Activated CD8-positive, alpha-beta T cell treated with anti-CD3 and anti-CD28 coated beads for 36 hours (primary cell): ENCODE data around the gene CAB39L. TPM values are rescaled to one million over a fixed set of nuclear protein-coding genes. Genes with fewer than 3 reads are reported as not detected.

ENCODE experiments used
- ATAC-seq: fragments of 200-7000 bp; cut with Tn5 transposase; one replicate; pipeline ENCODE4 v1.10.0; 2021; ENCODE audit warnings: mild to moderate bottlenecking, moderate library complexity
- CTCF ChIA-PET: fragments of 350-600 bp; sonication (Branson Sonifier 250); formaldehyde crosslinking; loops from one replicate; lab custom pipeline; 2021; ENCODE audit warnings: antibody characterized with exemption; lab: Charles Lee
- POLR2A ChIA-PET: fragments of 350-600 bp; sonication (Branson Sonifier 250); formaldehyde crosslinking; loops from one replicate; lab custom pipeline; 2021; ENCODE audit warnings: antibody characterized with exemption; lab: Charles Lee
- DNase-seq: peaks from one replicate; pipeline ENCODE4 v3.0.0-alpha.2; 2020
- H3K27ac Mint-ChIP-seq: one replicate; pipeline ENCODE4 v1.8.0; 2021; ENCODE audit warnings: mild to moderate bottlenecking, mixed read lengths
- H3K27me3 Mint-ChIP-seq: one replicate; pipeline ENCODE4 v1.8.0; 2021; ENCODE audit warnings: mixed read lengths
- H3K36me3 Mint-ChIP-seq: one replicate; pipeline ENCODE4 v1.8.0; 2021; ENCODE audit warnings: low read depth, mixed read lengths
- H3K4me1 Mint-ChIP-seq: one replicate; pipeline ENCODE4 v1.8.0; 2021; ENCODE audit warnings: low read depth, mixed read lengths
- H3K4me3 Mint-ChIP-seq: one replicate; pipeline ENCODE4 v1.8.0; 2021; ENCODE audit warnings: mild to moderate bottlenecking, moderate library complexity, mixed read lengths
- H3K9me3 Mint-ChIP-seq: one replicate; pipeline ENCODE4 v1.8.0; 2021; ENCODE audit warnings: mixed read lengths
- intact Hi-C: fragments of 100-400 bp; cut with micrococcal nuclease; formaldehyde crosslinking; loops from one replicate; pipeline ENCODE4 v1.10.0; 2022
- total RNA-seq, 2 experiments: library from RNA; stranded (reverse); gene quantifications; one replicate each; pipeline ENCODE4 v1.2.3, GENCODE V29; 2021
- TF ChIP-seq, protein P1 (sequence below): fragments of 200-600 bp; IDR thresholded peaks from one replicate; pipeline ENCODE4 v1.8.0; 2022; ENCODE audit warnings: antibody characterized with exemption, mild to moderate bottlenecking

The CAB39L gene
- total RNA-seq, 2 experiments from 2014 or later, result 2.6 to 3.1 TPM

DNA sequence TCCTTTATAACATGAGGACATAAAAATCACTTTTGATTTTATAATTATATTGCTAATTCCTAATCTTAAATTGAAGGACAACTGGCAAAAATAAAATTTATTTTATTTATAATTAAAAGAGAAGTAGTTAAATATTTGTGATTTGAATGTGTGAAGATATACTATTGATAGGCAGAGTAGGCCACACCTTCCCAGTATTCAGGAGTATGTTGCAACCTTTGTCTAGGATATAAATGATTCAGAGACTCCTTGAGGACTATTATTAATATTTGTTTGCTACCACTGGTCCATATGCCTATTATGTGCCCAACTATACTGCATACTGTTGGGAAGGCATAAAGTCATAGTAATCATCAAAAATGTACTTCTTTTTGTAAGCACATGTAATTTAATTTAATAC lies 101.9 kb downstream of the CAB39L start:
- POLR2A ChIA-PET, result no interaction called here
- H3K4me1 Mint-ChIP-seq, result peaks cover 2% of the 10 kb centered on the region
- CTCF ChIA-PET, result no interaction called here
- no peaks in the 10 kb centered on the region for H3K36me3 Mint-ChIP-seq
- no peak for ATAC-seq
- H3K4me3 Mint-ChIP-seq, result no peak overlapping the region
- intact Hi-C loops, result no loop called here
- TF ChIP-seq, protein P1, sequence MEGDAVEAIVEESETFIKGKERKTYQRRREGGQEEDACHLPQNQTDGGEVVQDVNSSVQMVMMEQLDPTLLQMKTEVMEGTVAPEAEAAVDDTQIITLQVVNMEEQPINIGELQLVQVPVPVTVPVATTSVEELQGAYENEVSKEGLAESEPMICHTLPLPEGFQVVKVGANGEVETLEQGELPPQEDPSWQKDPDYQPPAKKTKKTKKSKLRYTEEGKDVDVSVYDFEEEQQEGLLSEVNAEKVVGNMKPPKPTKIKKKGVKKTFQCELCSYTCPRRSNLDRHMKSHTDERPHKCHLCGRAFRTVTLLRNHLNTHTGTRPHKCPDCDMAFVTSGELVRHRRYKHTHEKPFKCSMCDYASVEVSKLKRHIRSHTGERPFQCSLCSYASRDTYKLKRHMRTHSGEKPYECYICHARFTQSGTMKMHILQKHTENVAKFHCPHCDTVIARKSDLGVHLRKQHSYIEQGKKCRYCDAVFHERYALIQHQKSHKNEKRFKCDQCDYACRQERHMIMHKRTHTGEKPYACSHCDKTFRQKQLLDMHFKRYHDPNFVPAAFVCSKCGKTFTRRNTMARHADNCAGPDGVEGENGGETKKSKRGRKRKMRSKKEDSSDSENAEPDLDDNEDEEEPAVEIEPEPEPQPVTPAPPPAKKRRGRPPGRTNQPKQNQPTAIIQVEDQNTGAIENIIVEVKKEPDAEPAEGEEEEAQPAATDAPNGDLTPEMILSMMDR, result no peak
- H3K27me3 Mint-ChIP-seq, result no peaks in the 10 kb centered on the region
- no peak for DNase-seq
- H3K9me3 Mint-ChIP-seq, result no peaks in the 10 kb centered on the region
- H3K27ac Mint-ChIP-seq, result no peak overlapping the region

DNA sequence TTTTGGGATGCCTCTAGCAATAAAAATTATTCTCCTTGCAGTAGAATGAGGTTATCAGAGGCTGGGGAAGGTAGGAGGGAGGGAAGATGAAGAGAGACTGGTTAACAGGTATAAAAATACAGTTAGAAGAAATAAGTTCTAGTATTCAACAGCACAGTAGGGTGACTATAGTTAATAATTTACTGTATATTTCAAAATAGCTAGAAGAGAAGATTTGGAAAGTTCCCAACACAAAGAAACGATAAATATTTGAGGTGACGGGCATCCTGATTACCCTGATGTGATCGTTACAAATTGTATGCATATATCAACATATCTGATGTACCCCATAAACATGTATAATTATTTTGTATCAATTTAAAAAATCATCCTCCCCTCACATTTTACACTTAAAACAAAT lies 102.3 kb downstream of the CAB39L start:
- no peak for ATAC-seq
- no peak for DNase-seq
- no peaks in the 10 kb centered on the region for H3K27me3 Mint-ChIP-seq
- TF ChIP-seq, protein P1, result no peak
- H3K36me3 Mint-ChIP-seq, result no peaks in the 10 kb centered on the region
- H3K9me3 Mint-ChIP-seq, result no peaks in the 10 kb centered on the region
- no peak overlapping the region for H3K4me3 Mint-ChIP-seq
- intact Hi-C loops, result no loop called here
- no peak overlapping the region for H3K27ac Mint-ChIP-seq
- POLR2A ChIA-PET, result no interaction called here
- CTCF ChIA-PET, result no interaction called here
- peaks cover 2% of the 10 kb centered on the region for H3K4me1 Mint-ChIP-seq

DNA sequence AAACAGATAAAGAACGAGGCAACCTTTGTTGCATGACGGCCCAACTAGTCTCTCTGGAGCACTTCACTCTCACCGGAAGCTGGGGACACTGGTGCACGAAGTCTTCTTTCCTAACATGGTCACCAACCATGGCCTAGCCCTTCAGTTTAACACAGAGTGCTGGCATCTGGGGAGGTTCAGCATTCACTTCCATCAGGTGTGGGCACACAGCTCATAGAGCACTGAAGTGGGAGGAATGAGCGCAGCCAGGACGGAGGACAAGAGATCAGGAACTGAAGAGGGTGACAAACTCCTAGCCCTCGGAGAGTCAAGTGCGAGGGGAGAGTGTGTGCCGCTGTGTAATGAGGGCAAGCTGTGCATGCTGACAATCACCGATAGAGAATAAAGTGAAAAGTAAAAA lies 103.7 kb downstream of the CAB39L start:
- ChIA-PET POLR2A (no interaction called here), CTCF (interaction anchor here (1.1 kb wide), 1 partner anchor 59 kb away, joined by 3 read pairs; no protein-coding TSS in a partner anchor)
- TF ChIP-seq, protein P1, result no peak
- Mint-ChIP-seq H3K36me3 (no peaks in the 10 kb centered on the region), H3K9me3 (no peaks in the 10 kb centered on the region), H3K4me3 (no peak overlapping the region), H3K27me3 (no peaks in the 10 kb centered on the region), H3K4me1 (peaks cover 2% of the 10 kb centered on the region), H3K27ac (no peak overlapping the region)
- DNase-seq (no peak), ATAC-seq (no peak)
- intact Hi-C loops, result no loop called here

DNA sequence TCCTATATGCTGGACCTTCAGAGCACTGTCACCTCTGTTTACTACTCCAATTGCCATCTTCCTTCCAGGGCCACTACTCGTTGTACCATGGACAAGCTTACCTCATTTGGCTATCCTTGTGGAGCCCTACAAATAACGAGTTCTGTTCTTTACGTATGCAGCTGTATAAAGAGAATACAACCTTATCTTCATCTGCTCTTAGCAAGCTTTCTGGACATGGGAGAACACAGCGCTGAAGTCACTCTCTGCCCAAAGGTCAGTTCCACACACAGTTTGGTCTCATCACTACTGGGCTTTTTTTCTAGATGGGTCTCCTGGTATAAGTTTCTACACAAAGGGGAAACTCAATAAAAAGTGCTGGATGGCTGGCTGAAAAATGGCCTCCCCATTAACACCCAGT lies 107.2 kb downstream of the CAB39L start:
- Mint-ChIP-seq H3K36me3 (no peaks in the 10 kb centered on the region), H3K27ac (no peak overlapping the region), H3K4me3 (no peak overlapping the region), H3K9me3 (no peaks in the 10 kb centered on the region), H3K4me1 (no peaks in the 10 kb centered on the region), H3K27me3 (no peaks in the 10 kb centered on the region)
- ChIA-PET CTCF (interaction anchor here (0.7 kb wide), 1 partner anchor 255 kb away, joined by 3 read pairs; no protein-coding TSS in a partner anchor), POLR2A (no interaction called here)
- TF ChIP-seq, protein P1, result no peak
- no peak for ATAC-seq
- DNase-seq, result no peak
- intact Hi-C loops, result no loop called here

DNA sequence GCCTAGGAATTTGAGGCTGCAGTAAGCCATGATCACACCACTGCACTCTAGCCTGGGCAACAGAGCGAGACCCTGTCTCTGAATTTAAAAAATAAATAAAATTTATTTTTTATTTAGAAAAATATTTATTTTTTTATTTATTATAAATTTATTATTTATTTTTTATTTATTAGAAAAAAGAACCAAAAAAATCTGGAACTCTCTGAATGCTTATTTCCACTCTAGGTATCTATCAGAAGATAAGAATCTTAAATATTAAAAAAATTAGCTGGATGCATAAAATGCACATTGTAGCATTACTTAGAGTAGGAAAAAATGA lies 113.4 kb downstream of the CAB39L start:
- Mint-ChIP-seq H3K27me3 (no peaks in the 10 kb centered on the region), H3K4me1 (no peaks in the 10 kb centered on the region), H3K36me3 (no peaks in the 10 kb centered on the region), H3K9me3 (no peaks in the 10 kb centered on the region), H3K4me3 (no peak overlapping the region), H3K27ac (no peak overlapping the region)
- ATAC-seq (no peak), DNase-seq (no peak)
- ChIA-PET POLR2A (no interaction called here), CTCF (interaction anchor here (1.3 kb wide), 1 partner anchor 277 kb away, joined by 4 read pairs; no protein-coding TSS in a partner anchor)
- intact Hi-C loops, result no loop called here
- TF ChIP-seq, protein P1, result no peak
